ENCODE data around the gene SPOCD1. TPM values are rescaled to one million over a fixed set of nuclear protein-coding genes. Genes with fewer than 3 reads are reported as not detected.

SPOCD1 gene
- polyA plus RNA-seq, 2 of the 4 experiments (the other 2 are of a cell fraction), result 0.98 to 4.8 TPM

GRCh38 chr1:31786366-31787060 is 29.3 kb downstream of the SPOCD1 start:
- Histone ChIP-seq H3K27ac (no peak overlapping the region; a peak in 1 of 6 replicates), H3K9me3 (no peaks in the 10 kb centered on the region), H3K4me2 (no peak overlapping the region), H3K4me1 (peaks cover 13% of the 10 kb centered on the region), H3K4me3 (no peak overlapping the region)
- TF ChIP-seq MAFK (IDR thresholded peaks at IDR 0.05; ENCODE audit: partially characterized antibody), result peak; percentile 15
- no peak for TF ChIP-seq RFX5 (IDR thresholded peaks at IDR 0.05)
- no peak for ATAC-seq
- ChIA-PET CTCF (interaction anchor here (18.6 kb wide), 1 partner anchor 23 kb away, joined by 242 read pairs; the partner anchor contains the start of gene ADGRB2), POLR2A (no interaction called here)
- 96% methylated on average over 16 of the region's 16 CpGs for WGBS (ENCODE audit: missing lambda C conversion rate)
- DNase-seq (ENCODE audit: low read depth in 1 of 2, low spot score in 1 of 2), result no peak
- FAIRE-seq, result no peak

GRCh38 chr1:31785947-31786290 is 29.9 kb downstream of the SPOCD1 start:
- CTCF ChIA-PET, result interaction anchor here (2.0 to 18.6 kb wide), 2 partner anchors 22 to 237 kb away, joined by 6 to 242 read pairs; partner anchors contain the start of gene ADGRB2
- Histone ChIP-seq H3K4me1 (peaks cover 16% of the 10 kb centered on the region), H3K27ac (no peak overlapping the region), H3K9me3 (no peaks in the 10 kb centered on the region), H3K4me3 (no peak overlapping the region), H3K4me2 (no peak overlapping the region)
- POLR2A ChIA-PET, result no interaction called here
- TF ChIP-seq SREBF2 (IDR thresholded peaks at IDR 0.05) (no peak), PHF8 (IDR thresholded peaks at IDR 0.05; ENCODE audit: borderline replicate concordance, low read depth) (no peak), ELK1 (IDR thresholded peaks at IDR 0.05; ENCODE audit: low read depth, low read length) (no peak), MAX (IDR thresholded peaks at IDR 0.05) (no peak), BCL3 (IDR thresholded peaks at IDR 0.05) (no peak), ATOH8 (CRISPR knock-in tag; IDR thresholded peaks at IDR 0.05; ENCODE audit: low read depth) (no peak), NR3C1 (IDR thresholded peaks at IDR 0.05) (no peak), RARB (CRISPR knock-in tag; IDR thresholded peaks at IDR 0.05) (no peak), GATA3 (IDR thresholded peaks at IDR 0.05; ENCODE audit: borderline replicate concordance) (no peak), EHMT2 (IDR thresholded peaks at IDR 0.05; ENCODE audit: low read depth) (no peak), TP53 (CRISPR knock-in tag; IDR thresholded peaks at IDR 0.05) (no peak), PBX3 (IDR thresholded peaks at IDR 0.05) (no peak), ZNF302 (CRISPR knock-in tag; IDR thresholded peaks at IDR 0.05) (no peak), FOSL2 (IDR thresholded peaks at IDR 0.05) (no peak), FOSL2 (CRISPR knock-in tag; IDR thresholded peaks at IDR 0.05) (no peak), CTCF (IDR thresholded peaks at IDR 0.05) (no peak), HEYL (CRISPR knock-in tag; IDR thresholded peaks at IDR 0.05) (no peak), MAFK (IDR thresholded peaks at IDR 0.05; ENCODE audit: partially characterized antibody) (no peak)
- FAIRE-seq (no peak), DNase-seq (ENCODE audit: low read depth in 1 of 2, low spot score in 1 of 2) (no peak), ATAC-seq (no peak)
- WGBS (ENCODE audit: missing lambda C conversion rate), result 63% methylated on average over 3 of the region's 3 CpGs
